ENCODE results near the gene APBB1IP. TPM values are rescaled to one million over a fixed set of nuclear protein-coding genes. Genes with fewer than 3 reads are reported as not detected.

The APBB1IP gene
- total and polyA plus RNA-seq, 2 donors (not counting 3 experiments of a cell fraction or from before 2014, with no cell fraction given): not detected

GRCh38 chr10:26460736-26461135 lies 22.6 kb downstream of the APBB1IP start:
- TF ChIP-seq EZH2 (IDR thresholded peaks at IDR 0.05; ENCODE audit: borderline replicate concordance, low read depth, low read length, severe bottlenecking): no peak
- TF ChIP-seq POLR2AphosphoS5 (IDR thresholded peaks at IDR 0.05; ENCODE audit: insufficient read depth, low read depth, low read length): no peak
- no peak for TF ChIP-seq MYC (IDR thresholded peaks at IDR 0.05; ENCODE audit: low read depth, low read length)
- TF ChIP-seq POLR2A (IDR thresholded peaks at IDR 0.05; ENCODE audit: low read depth, low read length): no peak
- no peak for TF ChIP-seq MAX (IDR thresholded peaks at IDR 0.05; ENCODE audit: insufficient read depth, insufficient read length)
- TF ChIP-seq CTCF (IDR thresholded peaks at IDR 0.05; ENCODE audit: extremely low read depth in 1 of 2, insufficient read depth in 1 of 2, low read depth in 1 of 2, low read length in 2 of 2): no peak
- no peak for TF ChIP-seq JUN (IDR thresholded peaks at IDR 0.05; ENCODE audit: borderline replicate concordance, insufficient read depth, insufficient read length, low read depth)
- no peak for TF ChIP-seq GATA2 (IDR thresholded peaks at IDR 0.05; ENCODE audit: insufficient read depth, insufficient read length, low read depth, low read length)
- no peak for TF ChIP-seq FOS (IDR thresholded peaks at IDR 0.05; ENCODE audit: borderline replicate concordance, insufficient read depth, low read length)
- no peaks in the 10 kb centered on the region for H3K27me3 ChIP-seq (ENCODE audit: control insufficient read depth in 2 of 2, insufficient read depth in 2 of 2, low read length in 2 of 2)
- no peaks in the 10 kb centered on the region for H3K79me2 ChIP-seq (ENCODE audit: control insufficient read depth, insufficient read depth, low read length)
- H3K36me3 ChIP-seq (ENCODE audit: control insufficient read depth in 2 of 2, extremely low read depth in 1 of 2, insufficient read depth in 2 of 2, low read length in 2 of 2): no peaks in the 10 kb centered on the region
- H3K4me2 ChIP-seq (ENCODE audit: insufficient read depth, low read length): no peak overlapping the region
- BruUV-seq (replicated peaks): no TSS peak
- dilution Hi-C loops (cut with MboI; ENCODE audit: extremely low pct_ligation_motif_present, low sequenced_read_pairs): no loop called here
- H3K27ac ChIP-seq (ENCODE audit: insufficient read depth, low read depth, low read length): no peak overlapping the region
- no peak overlapping the region for H3K9ac ChIP-seq (replicated peaks; ENCODE audit: extremely low read depth, insufficient read depth, low read length)
- no peaks in the 10 kb centered on the region for H3K9me1 ChIP-seq (replicated peaks; ENCODE audit: control insufficient read depth, extremely low read depth, insufficient read depth, low read length)
- H3K9me3 ChIP-seq (replicated peaks; ENCODE audit: control insufficient read depth, insufficient read depth, low read length): peaks cover 2% of the 10 kb centered on the region
- ChIA-PET CTCF (no interaction called here), POLR2A (no interaction called here)
- no peak for DNase-seq (ENCODE audit: low read depth, low spot score)
- no peak overlapping the region for H2AFZ ChIP-seq (ENCODE audit: low read depth, low read length)
- intact Hi-C loops (cut with micrococcal nuclease): no loop called here
- FAIRE-seq: no peak
- no peak overlapping the region for H3K4me3 ChIP-seq (replicated peaks in 1 of 3; ENCODE audit: insufficient read depth in 1 of 3, low read depth in 1 of 3, low read length in 3 of 3)
- no peaks in the 10 kb centered on the region for H3K4me1 ChIP-seq (ENCODE audit: control insufficient read depth, extremely low read depth, insufficient read depth, low read length)
- no peaks in the 10 kb centered on the region for H4K20me1 ChIP-seq (replicated peaks; ENCODE audit: control insufficient read depth, extremely low read depth, insufficient read depth, low read length)
